Activated naive CD4-positive, alpha-beta T cell treated with Interleukin-2 at 50 U/mL for 16 hours (primary cell): Measurements from ENCODE around the gene CEACAM20.
A peak's percentile ranks its signal among the peaks of the same experiment; 100 is the strongest.
"Not testable (repeated sequence)": the region's sequence is repeated elsewhere in the genome, so short reads cannot be mapped to it uniquely, and the experiment has no call there.

Experiments used
- DNase-seq: peaks from one replicate; pipeline ENCODE4 v3.0.0-alpha.2; 2020

Gene CEACAM20

GRCh38 chr19:44529536-44529935 is at the start of gene CEACAM20:
CEACAM20 (minus strand) TSS chr19:44529675; CDS start chr19:44529509, 166 bp downstream.
- DNase-seq = no peak

GRCh38 chr19:44577566-44577874 is 48.0 kb upstream of the CEACAM20 start:
- no peak for DNase-seq

GRCh38 chr19:44576843-44577565 is 47.5 kb upstream of the CEACAM20 start:
- no peak for DNase-seq

DNA sequence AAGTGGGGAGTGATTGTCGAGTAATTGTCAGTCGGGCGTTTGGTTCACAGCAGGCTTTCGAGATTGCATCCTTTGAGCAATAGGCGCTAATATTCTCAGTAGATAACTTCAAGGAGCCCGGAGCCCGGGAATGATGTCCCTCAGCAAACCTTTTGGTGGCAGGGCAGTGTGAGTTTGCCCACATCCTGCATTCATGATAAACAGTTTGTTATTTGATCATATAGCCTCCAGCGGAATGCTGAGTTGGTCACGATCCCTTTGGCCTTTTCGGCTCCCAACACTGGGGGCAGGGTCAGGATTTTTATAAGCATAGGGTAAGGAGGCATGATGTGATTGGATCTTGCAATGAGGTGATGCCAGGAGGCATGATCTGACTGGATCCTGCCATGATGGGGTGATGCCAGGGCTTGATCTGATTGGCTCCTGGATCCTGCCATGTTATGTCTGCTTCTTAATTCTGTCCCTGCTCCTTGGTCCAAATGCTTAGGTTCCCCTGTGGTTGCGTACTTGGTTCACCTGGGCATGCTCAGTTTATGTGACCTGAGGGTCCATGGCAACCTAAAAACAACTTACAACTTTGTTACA is 45.7 kb upstream of the CEACAM20 start:
- no peak for DNase-seq

DNA sequence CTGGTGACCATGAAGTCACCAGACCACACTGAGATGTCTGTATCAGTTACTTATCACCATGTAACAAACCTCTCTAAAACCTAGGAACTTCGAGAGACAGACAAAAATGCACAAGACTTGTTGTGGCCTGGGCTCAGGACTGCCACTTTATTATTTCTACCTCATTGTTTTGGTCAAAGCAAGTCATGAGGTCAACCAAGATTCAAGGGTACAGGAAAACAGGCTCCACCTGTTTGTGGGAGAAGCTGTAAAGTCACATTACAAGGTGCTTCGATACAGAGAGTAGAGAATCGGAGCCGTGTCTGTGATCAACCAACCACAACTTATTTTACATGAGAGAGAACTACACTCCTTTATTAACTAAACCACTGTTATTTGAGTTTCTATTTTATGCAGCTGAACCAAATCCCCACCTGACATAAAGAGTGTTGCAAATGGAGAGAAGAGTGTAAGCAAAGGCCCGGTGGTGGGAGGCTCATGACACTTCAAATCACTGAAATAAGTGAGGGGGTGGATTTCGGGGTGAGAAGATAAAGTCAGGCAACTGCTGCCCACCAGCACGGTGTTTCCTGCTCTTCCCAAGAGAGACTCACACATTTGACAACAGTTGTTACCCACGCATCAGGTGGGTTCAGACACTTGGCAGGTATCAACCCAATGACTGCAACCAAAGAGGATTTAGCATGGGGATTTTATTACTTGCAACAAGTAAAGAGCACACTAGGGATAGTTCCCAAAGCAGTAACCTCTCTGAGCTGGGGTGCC is 44.9 kb upstream of the CEACAM20 start:
- DNase-seq = no peak

GRCh38 chr19:44573627-44574026 is 44.2 kb upstream of the CEACAM20 start:
- DNase-seq = no peak

- DNase-seq = no peak
These were observed 43.7 kb upstream of the CEACAM20 start for GRCh38 chr19:44573183-44573582.

GRCh38 chr19:44572581-44572900 is 43.1 kb upstream of the CEACAM20 start:
- DNase-seq = no peak

DNA sequence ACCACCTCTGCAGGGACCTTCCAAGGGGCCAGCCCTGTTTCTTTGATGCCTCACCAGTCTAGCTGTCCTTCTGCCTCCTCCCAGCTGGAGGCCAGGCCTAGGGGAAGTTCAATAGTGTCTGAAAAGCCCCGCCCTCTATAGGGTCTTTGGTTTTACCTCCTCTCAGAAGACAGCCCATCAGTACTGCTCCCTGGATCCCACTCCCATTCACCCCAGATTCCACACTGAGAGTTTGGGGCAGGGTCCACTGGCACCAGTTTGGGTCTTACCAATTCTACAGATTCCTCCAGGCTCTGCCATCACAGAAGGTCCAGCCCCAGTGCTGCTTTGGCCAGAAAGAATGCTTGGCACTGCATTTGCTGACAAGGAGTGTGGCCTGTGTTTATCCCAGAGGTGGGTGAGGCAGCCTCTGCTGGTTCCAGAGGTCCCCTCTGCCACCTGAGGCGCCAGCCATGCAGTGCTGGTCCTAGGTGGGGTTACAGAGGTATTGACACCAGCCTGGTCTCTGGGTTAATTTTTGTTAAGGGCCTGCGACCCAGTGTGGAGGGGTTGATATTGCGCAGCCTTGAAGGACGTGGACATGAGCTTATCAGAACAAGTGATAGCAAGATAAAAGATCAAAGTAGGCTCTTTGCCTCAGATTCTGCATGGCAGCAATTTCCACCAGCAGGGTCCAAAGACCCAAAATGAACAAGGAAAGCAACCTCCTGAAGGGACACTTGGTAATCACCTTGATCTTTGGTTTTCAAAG is 42.5 kb upstream of the CEACAM20 start:
- no peak for DNase-seq

GRCh38 chr19:44570984-44571684 is 41.7 kb upstream of the CEACAM20 start:
- peak; percentile 19 for DNase-seq

- DNase-seq = no peak
These were observed 41.1 kb upstream of the CEACAM20 start for GRCh38 chr19:44570603-44570983.

- DNase-seq = no peak
These were observed 38.3 kb upstream of the CEACAM20 start for GRCh38 chr19:44567745-44568144.

DNA sequence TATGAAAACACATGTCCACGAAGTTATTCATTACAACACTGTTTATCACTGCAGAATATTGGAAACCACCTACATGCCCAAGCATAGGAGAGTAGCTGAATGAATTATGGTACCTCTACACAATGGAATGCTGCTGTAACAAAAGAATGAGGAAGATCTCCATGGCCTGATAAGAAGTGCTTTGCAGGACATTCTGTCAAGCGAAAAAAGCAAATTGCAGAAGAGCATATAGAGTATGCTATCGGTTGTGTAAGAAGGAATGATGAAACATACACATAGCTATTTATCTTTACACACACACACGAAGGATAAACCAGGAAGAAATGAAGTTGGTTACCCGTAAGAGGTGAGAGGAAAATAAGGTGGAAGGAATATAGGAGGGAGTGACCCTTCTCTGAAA is 37.5 kb upstream of the CEACAM20 start:
- no peak for DNase-seq

- DNase-seq = not testable (repeated sequence)
These were observed 33.7 kb upstream of the CEACAM20 start for GRCh38 chr19:44563086-44563655.

DNA sequence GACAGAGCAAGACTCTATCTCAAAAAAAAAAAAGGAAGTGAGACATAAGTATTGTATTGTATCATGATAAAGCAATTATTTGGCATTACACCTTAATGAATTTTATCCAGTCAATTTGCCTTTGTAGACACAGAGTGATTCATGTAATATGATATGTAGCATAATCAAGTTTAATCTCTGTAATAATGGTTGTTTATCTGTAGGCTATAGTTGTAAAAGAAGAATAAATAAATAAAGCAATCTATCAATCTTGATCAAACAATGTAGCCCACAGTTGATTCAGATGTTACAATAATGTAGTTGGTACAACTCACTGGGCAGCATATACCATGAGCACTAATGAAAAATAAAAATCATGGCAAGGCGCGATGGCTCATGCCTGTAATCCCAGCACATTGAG is 28.5 kb upstream of the CEACAM20 start:
- no peak for DNase-seq

- no peak for DNase-seq
These were observed 25.3 kb upstream of the CEACAM20 start for GRCh38 chr19:44554641-44555246.

- DNase-seq = no peak
These were observed 24.1 kb upstream of the CEACAM20 start for GRCh38 chr19:44553478-44554171.

DNA sequence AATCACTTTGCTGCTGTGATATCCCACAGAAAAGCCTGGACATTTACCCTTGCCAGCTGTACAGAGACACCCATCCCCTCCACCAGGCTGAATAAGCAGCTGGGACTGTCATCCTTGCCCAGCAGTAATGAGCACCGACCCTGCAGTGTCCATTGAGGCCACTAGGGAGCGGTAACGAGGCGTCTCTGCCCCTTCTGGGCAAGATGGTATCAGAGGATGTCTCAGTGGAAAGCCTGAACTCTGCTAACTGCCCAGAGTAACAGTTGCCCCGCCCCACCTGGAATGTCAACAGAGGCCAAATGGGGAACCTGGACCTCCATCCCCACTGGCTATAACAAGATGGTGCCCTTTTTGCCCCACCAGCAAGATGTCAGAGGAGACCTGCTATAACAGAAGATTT is 22.8 kb upstream of the CEACAM20 start:
- DNase-seq = peak; percentile 10

DNA sequence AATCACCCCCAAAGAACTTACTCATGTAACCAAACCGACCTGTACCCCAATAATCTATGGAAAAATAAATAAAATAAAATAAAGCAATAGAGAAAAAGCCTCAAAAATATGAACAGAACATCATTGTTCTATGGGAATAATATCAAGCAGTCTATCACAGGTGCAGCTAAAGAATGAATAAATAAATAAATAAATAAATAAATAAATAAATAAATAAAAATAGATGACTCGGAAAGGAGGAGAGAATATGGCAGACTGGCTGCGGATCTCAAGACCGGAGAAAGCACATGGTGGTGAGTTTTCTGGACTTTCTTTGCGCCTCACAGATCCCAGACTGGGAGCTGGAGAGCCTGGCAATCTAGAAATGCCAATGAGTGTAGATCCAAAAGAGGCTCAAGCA is 22.4 kb upstream of the CEACAM20 start:
- DNase-seq = no peak

DNA sequence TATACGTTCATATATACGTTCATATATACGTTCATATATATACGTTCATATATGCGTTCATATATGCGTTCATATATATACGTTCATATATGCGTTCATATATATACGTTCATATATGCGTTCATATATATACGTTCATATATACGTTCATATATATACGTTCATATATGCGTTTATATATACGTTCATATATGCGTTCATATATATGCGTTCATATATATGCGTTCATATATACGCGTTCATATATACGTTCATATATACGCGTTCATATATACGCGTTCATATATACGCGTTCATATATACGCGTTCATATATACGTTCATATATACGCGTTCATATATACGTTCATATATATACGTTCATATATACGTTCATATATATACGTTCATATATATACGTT is 21.5 kb upstream of the CEACAM20 start:
- not testable (repeated sequence) for DNase-seq

- DNase-seq = no peak
These were observed 20.0 kb upstream of the CEACAM20 start for GRCh38 chr19:44549507-44549906.

DNA sequence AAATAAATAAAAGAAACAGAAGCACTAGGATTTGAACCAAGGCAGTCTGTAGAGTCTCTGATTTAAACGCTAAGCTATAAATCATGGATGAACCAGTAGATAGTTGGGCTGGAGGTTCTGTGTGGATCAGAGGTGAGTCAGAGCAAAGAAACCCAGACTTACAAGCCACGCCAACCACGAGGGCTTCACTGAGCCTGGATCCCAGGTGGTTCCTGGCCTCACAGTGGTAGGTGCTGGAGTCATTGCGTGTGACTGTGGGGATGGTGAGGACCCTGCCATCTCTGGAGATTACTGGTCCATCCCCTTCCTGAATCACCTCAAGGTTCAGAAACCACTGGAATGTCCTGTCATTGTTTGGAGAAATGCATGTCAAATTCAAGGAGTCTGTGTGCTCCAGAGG is 19.3 kb upstream of the CEACAM20 start:
- no peak for DNase-seq
